SHP77 (cell line): ENCODE data around the gene APOA4.

ENCODE experiments used
- DNase-seq, 2 experiments: peaks; one replicate each; lab custom pipeline; 2025; lab: John Stamatoyannopoulos, UW

The APOA4 gene

GRCh38 chr11:116775975-116776374 lies 47.1 kb downstream of the APOA4 start:
- DNase-seq = no peak

GRCh38 chr11:116774661-116775060 lies 48.4 kb downstream of the APOA4 start:
- DNase-seq = no peak

GRCh38 chr11:116773203-116774097 lies 49.7 kb downstream of the APOA4 start:
- no peak for DNase-seq

- DNase-seq = peak; percentile 80 to 86
These were observed 50.5 kb downstream of the APOA4 start, which contains the start of gene BUD13 for GRCh38 chr11:116772443-116773202. BUD13 (minus strand) TSS chr11:116772987; CDS start chr11:116772964, 23 bp downstream.

- no peak for DNase-seq
These were observed 51.2 kb downstream of the APOA4 start for GRCh38 chr11:116771935-116772334.
